Middle frontal gyrus (tissue), 1 donor: ENCODE measurements around the gene OR5H2.
A peak's percentile ranks its signal among the peaks of the same experiment; 100 is the strongest.

ENCODE experiments used
- DNase-seq: peaks from one replicate; pipeline ENCODE4 v3.0.0-alpha.2; 2015; ENCODE audit warnings: low spot score; ENCODE audit errors: extremely low spot score

OR5H2 gene

GRCh38 chr3:98329392-98330124, 47.3 kb downstream of the OR5H2 start:
- DNase-seq: peak; percentile 39

- no peak for DNase-seq
These were observed 49.0 kb downstream of the OR5H2 start for GRCh38 chr3:98331329-98331728.
